D341Med (cell line): ENCODE data around the gene RNF187.
A peak's percentile ranks its signal among the peaks of the same experiment; 100 is the strongest.

Experiments used
- DNase-seq: peaks from one replicate; pipeline ENCODE4 v3.0.0; 2012; ENCODE audit warnings: low spot score

The RNF187 gene

GRCh38 chr1:228487336-228488124, at the start of gene RNF187:
TSS of gene RNF187 (plus strand) at chr1:228487382.
- DNase-seq = peak; percentile 87

GRCh38 chr1:228437424-228437962, 49.7 kb upstream of the RNF187 start:
- no peak for DNase-seq

- no peak for DNase-seq
Observed at GRCh38 chr1:228438266-228438665, 48.9 kb upstream of the RNF187 start.

GRCh38 chr1:228440761-228441500, 46.3 kb upstream of the RNF187 start:
- DNase-seq = no peak

GRCh38 chr1:228443395-228443794, 43.8 kb upstream of the RNF187 start:
- DNase-seq = no peak

- no peak for DNase-seq
Observed at GRCh38 chr1:228445490-228445842, 41.7 kb upstream of the RNF187 start.

- no peak for DNase-seq
Observed at GRCh38 chr1:228445843-228446650, 41.1 kb upstream of the RNF187 start.

- no peak for DNase-seq
Observed at GRCh38 chr1:228446852-228447251, 40.3 kb upstream of the RNF187 start.

- DNase-seq = no peak
Observed at GRCh38 chr1:228448372-228448771, 38.8 kb upstream of the RNF187 start.

GRCh38 chr1:228450200-228450599, 37.0 kb upstream of the RNF187 start:
- no peak for DNase-seq

- no peak for DNase-seq
Observed at GRCh38 chr1:228452194-228453021, 34.8 kb upstream of the RNF187 start.

- no peak for DNase-seq
Observed at GRCh38 chr1:228453022-228453560, 34.1 kb upstream of the RNF187 start.

- DNase-seq = no peak
Observed at GRCh38 chr1:228453614-228454013, 33.6 kb upstream of the RNF187 start.

GRCh38 chr1:228454238-228454637, 32.9 kb upstream of the RNF187 start:
- DNase-seq = no peak

- no peak for DNase-seq
Observed at GRCh38 chr1:228455715-228456114, 31.5 kb upstream of the RNF187 start.

GRCh38 chr1:228456252-228457016, 30.7 kb upstream of the RNF187 start:
- no peak for DNase-seq

- no peak for DNase-seq
Observed at GRCh38 chr1:228457017-228457395, 30.2 kb upstream of the RNF187 start.

GRCh38 chr1:228457396-228458176, 29.6 kb upstream of the RNF187 start:
- DNase-seq = peak; percentile 93
